AG04450 (cell line): ENCODE data around the gene FER1L5. TPM values are rescaled to one million over a fixed set of nuclear protein-coding genes. Genes with fewer than 3 reads are reported as not detected.

Experiments used
- CTCF ChIA-PET: fragments of 300-600, 350-600 bp; formaldehyde crosslinking; extraction: SDS; loops from one replicate; lab custom pipeline; 2022; ENCODE audit warnings: antibody characterized with exemption, inconsistent platforms; lab: Charles Lee
- POLR2A ChIA-PET: fragments of 350-600 bp; formaldehyde crosslinking; extraction: SDS; loops from one replicate; lab custom pipeline; 2021; ENCODE audit warnings: antibody characterized with exemption, inconsistent platforms; lab: Yijun Ruan, JAX
- DNase-seq: peaks from one replicate; pipeline ENCODE4 v3.0.0-alpha.2; 2011; ENCODE audit warnings: low read depth, low spot score
- H3K27ac ChIP-seq: one replicate; pipeline ENCODE4 v1.5.1; 2012; ENCODE audit warnings: low read depth, low read length, control low read depth
- H3K27me3 ChIP-seq: one replicate; pipeline ENCODE4 v1.6.0; 2012; ENCODE audit warnings: low read length; ENCODE audit not compliant: control insufficient read depth, insufficient read depth
- H3K4me3 ChIP-seq: 2 replicates; pipeline ENCODE4 v1.5.1; 2011; ENCODE audit warnings: mild to moderate bottlenecking, low read depth, low read length, control low read depth
- H3K9me3 ChIP-seq: 2 replicates; pipeline ENCODE4 v1.5.1; 2012; ENCODE audit warnings: low read length; ENCODE audit not compliant: control insufficient read depth, insufficient read depth
- CTCF ChIP-seq: IDR thresholded peaks from 2 replicates; pipeline ENCODE4 v1.5.1; 2011; ENCODE audit warnings: low read depth, low read length, control low read depth, inconsistent platforms
- polyA plus RNA-seq: library from polyadenylated mRNA; depleted of rRNA; stranded (reverse); fragments of >200 nt; gene quantifications from 2 replicates; pipeline ENCODE4 v1.2.3, GENCODE V29; 2011

The FER1L5 gene
- polyA plus RNA-seq, 1 experiment, result 0.17 TPM

GRCh38 chr2:96699021-96699420, 56.5 kb downstream of the FER1L5 start:
- no peak for DNase-seq
- no peak overlapping the region for H3K4me3 ChIP-seq
- ChIA-PET CTCF (no interaction called here), POLR2A (no interaction called here)
- TF ChIP-seq CTCF, result no peak
- H3K27ac ChIP-seq, result no peak overlapping the region
- no peaks in the 10 kb centered on the region for H3K27me3 ChIP-seq
- H3K9me3 ChIP-seq, result peaks cover 6% of the 10 kb centered on the region; the same call in 1 of the 2 replicates

GRCh38 chr2:96699621-96700020, 57.1 kb downstream of the FER1L5 start:
- CTCF ChIA-PET, result no interaction called here
- POLR2A ChIA-PET, result no interaction called here

GRCh38 chr2:96700086-96700485, 57.5 kb downstream of the FER1L5 start:
- ChIA-PET POLR2A (no interaction called here), CTCF (no interaction called here)
- DNase-seq, result no peak

More at GRCh38 chr2:96699621-96700020, 57.1 kb downstream of the FER1L5 start:
- Histone ChIP-seq H3K27me3 (no peaks in the 10 kb centered on the region), H3K9me3 (peaks cover 6% of the 10 kb centered on the region; the same call in 1 of the 2 replicates), H3K27ac (no peak overlapping the region), H3K4me3 (no peak overlapping the region)
- DNase-seq, result no peak
- no peak for TF ChIP-seq CTCF

GRCh38 chr2:96701636-96702035, 59.1 kb downstream of the FER1L5 start:
- no peaks in the 10 kb centered on the region for H3K9me3 ChIP-seq
- ChIA-PET CTCF (no interaction called here), POLR2A (no interaction called here)
- no peak overlapping the region for H3K4me3 ChIP-seq
- TF ChIP-seq CTCF, result no peak
- no peak for DNase-seq
- H3K27me3 ChIP-seq, result no peaks in the 10 kb centered on the region
- no peak overlapping the region for H3K27ac ChIP-seq

More at GRCh38 chr2:96700086-96700485, 57.5 kb downstream of the FER1L5 start:
- no peak overlapping the region for H3K4me3 ChIP-seq
- no peak overlapping the region for H3K27ac ChIP-seq
- peaks cover 5% of the 10 kb centered on the region; the same call in 1 of the 2 replicates for H3K9me3 ChIP-seq
- no peaks in the 10 kb centered on the region for H3K27me3 ChIP-seq
- no peak for TF ChIP-seq CTCF

- CTCF ChIA-PET, result no interaction called here
Measured at GRCh38 chr2:96702098-96702785, 59.7 kb downstream of the FER1L5 start.

More at GRCh38 chr2:96702098-96702785, 59.7 kb downstream of the FER1L5 start:
- no peaks in the 10 kb centered on the region for H3K9me3 ChIP-seq
- no peak overlapping the region for H3K4me3 ChIP-seq
- POLR2A ChIA-PET, result no interaction called here
- no peak for DNase-seq
- no peak for TF ChIP-seq CTCF
- H3K27me3 ChIP-seq, result no peaks in the 10 kb centered on the region
- no peak overlapping the region for H3K27ac ChIP-seq
